Smooth muscle cell (in vitro differentiated cells): Measurements from ENCODE around the gene CLCN3. TPM values are rescaled to one million over a fixed set of nuclear protein-coding genes. Genes with fewer than 3 reads are reported as not detected.

Experiments used
- DNase-seq: peaks from one replicate; lab custom pipeline; 2025; ENCODE audit not compliant: unreplicated experiment; lab: John Stamatoyannopoulos, UW
- H2AFZ ChIP-seq: fragments of 200-600 bp; sonication (generic); 2 replicates; pipeline ENCODE4 v1.6.0; 2016; ENCODE audit warnings: antibody characterized with exemption, low read depth, mild to moderate bottlenecking
- H3F3A ChIP-seq: fragments of 200-600 bp; sonication (generic); 2 replicates; pipeline ENCODE4 v1.6.0; 2017; ENCODE audit warnings: antibody characterized with exemption, low read depth
- H3K27ac ChIP-seq: fragments of 200-600 bp; sonication (generic); 2 replicates; pipeline ENCODE4 v1.5.1; 2016; ENCODE audit warnings: low read depth, mild to moderate bottlenecking
- H3K27me3 ChIP-seq: fragments of 200-600 bp; sonication (generic); 2 replicates; pipeline ENCODE4 v1.6.1; 2016; ENCODE audit warnings: low read depth, mild to moderate bottlenecking
- H3K36me3 ChIP-seq: fragments of 200-600 bp; sonication (generic); 2 replicates; pipeline ENCODE4 v1.5.1; 2016; ENCODE audit warnings: low read depth
- H3K4me1 ChIP-seq: fragments of 200-600 bp; sonication (generic); 2 replicates; pipeline ENCODE4 v1.5.1; 2016; ENCODE audit warnings: low read depth
- H3K4me2 ChIP-seq: fragments of 200-600 bp; sonication (generic); 2 replicates; pipeline ENCODE4 v1.6.0; 2016; ENCODE audit warnings: mild to moderate bottlenecking
- H3K4me3 ChIP-seq: fragments of 200-600 bp; sonication (generic); 2 replicates; pipeline ENCODE4 v1.5.1; 2016; ENCODE audit warnings: mild to moderate bottlenecking
- H3K79me2 ChIP-seq: fragments of 200-600 bp; sonication (generic); 2 replicates; pipeline ENCODE4 v1.6.0; 2016; ENCODE audit warnings: low read depth, mild to moderate bottlenecking
- H3K9ac ChIP-seq: fragments of 200-600 bp; sonication (generic); 2 replicates; pipeline ENCODE4 v1.6.0; 2016; ENCODE audit warnings: low read depth
- H3K9me3 ChIP-seq: fragments of 200-600 bp; sonication (generic); replicated peaks from 2 replicates; pipeline ENCODE4 v1.5.1; 2016; ENCODE audit warnings: low read depth
- H4K20me1 ChIP-seq: fragments of 200-600 bp; sonication (generic); 2 replicates; pipeline ENCODE4 v1.6.0; 2016; ENCODE audit warnings: low read depth
- CTCF ChIP-seq: fragments of 200-600 bp; sonication (generic); IDR thresholded peaks from 2 replicates; pipeline ENCODE4 v1.5.1; 2017; ENCODE audit warnings: borderline replicate concordance, mild to moderate bottlenecking, antibody characterized with exemption; ENCODE audit not compliant: insufficient read depth, poor library complexity, severe bottlenecking
- WGBS: methylation state at CpG from one replicate; pipeline ENCODE4 v1.1.7; 2016; ENCODE audit warnings: low lambda C conversion rate; 5-methylcytosine and 5-hydroxymethylcytosine counted together
- polyA plus RNA-seq: library from polyadenylated mRNA; unstranded; fragments of >200 nt; fragmentation: Nextera tagmentation; extraction: Ambion mirVana; gene quantifications from 2 replicates; pipeline ENCODE4 v1.2.1, GENCODE V29; 2016
- total RNA-seq: library from RNA; depleted of rRNA; stranded (reverse); fragments of >200 nt; gene quantifications from 2 replicates; pipeline ENCODE4 v1.2.3, GENCODE V29; 2014

CLCN3 gene
- total and polyA plus RNA-seq, 2 experiments from 2014 or later = 13.7 to 41.2 TPM

DNA sequence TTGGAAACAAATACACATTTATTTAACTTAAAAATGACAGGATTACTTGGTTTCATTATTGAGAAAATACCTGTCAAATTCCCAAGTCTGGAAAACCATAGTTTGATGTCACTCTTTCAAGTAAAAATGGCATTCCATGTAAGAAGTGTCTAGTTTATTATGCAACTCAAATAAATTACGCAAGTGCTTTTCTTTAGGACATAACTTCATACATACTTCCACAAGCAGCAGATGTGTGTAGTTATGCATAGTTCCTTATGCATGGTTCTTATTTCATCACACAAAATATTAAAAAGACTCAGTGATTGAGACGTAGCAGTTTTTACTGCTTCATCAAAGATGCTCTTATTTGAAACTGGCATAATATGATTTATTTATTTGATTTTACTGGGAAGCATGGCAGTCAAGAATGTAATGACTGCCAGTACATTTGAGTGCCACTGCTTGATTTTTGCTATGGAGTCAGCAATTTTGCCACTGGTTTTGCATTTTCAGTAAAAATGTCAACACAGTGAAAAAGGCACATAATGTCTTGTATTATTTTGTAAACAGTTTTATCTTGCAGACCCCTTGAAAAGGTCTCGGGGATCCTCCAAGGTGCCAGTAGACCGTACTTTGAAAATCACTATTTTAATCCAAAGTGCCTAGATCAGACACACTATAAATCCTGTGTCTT, 62.1 kb downstream of the CLCN3 start:
- H4K20me1 ChIP-seq = peaks cover 4% of the 10 kb centered on the region
- WGBS = 96% methylated on average over 4 of the region's 4 CpGs

DNA sequence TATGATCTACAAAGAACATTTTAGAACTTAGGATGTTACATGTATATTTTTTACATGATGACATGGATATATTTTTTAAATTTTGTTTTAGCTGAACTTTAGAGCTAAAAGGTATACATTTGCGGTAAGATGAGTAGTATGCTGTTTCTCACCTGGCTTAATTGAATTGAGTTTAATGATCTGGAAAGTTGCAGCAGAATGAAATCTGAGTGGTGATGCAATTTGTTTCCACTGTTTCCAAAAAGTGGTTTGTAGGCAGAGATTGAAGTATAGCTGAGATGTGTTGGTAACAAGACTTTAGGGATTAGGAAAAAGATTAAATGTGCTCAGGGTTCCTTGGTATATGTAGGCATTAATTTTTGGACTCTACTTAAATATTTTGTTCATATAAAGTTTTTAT, 69.3 kb downstream of the CLCN3 start:
- Histone ChIP-seq H3K9ac (no peak overlapping the region), H2AFZ (no peak overlapping the region), H3K27ac (no peak overlapping the region), H3K79me2 (peaks cover 3% of the 10 kb centered on the region), H3K4me1 (no peaks in the 10 kb centered on the region), H4K20me1 (peaks cover 3% of the 10 kb centered on the region), H3K4me2 (no peak overlapping the region), H3K9me3 (no peaks in the 10 kb centered on the region), H3K4me3 (no peak overlapping the region), H3F3A (no peaks in the 10 kb centered on the region), H3K36me3 (peaks cover 27% of the 10 kb centered on the region), H3K27me3 (no peaks in the 10 kb centered on the region)
- no peak for DNase-seq
- TF ChIP-seq CTCF = no peak
- WGBS = 97% methylated on average over 1 of the region's 1 CpG

More for the DNA sequence above, 62.1 kb downstream of the CLCN3 start:
- peaks cover 4% of the 10 kb centered on the region for H3K36me3 ChIP-seq
- H3K9ac ChIP-seq = no peak overlapping the region
- H3K4me2 ChIP-seq = no peak overlapping the region
- H3K4me1 ChIP-seq = no peaks in the 10 kb centered on the region
- H2AFZ ChIP-seq = no peak overlapping the region
- TF ChIP-seq CTCF = no peak
- H3F3A ChIP-seq = no peaks in the 10 kb centered on the region
- peaks cover 8% of the 10 kb centered on the region for H3K79me2 ChIP-seq
- no peaks in the 10 kb centered on the region for H3K27me3 ChIP-seq
- no peak overlapping the region for H3K4me3 ChIP-seq
- no peak for DNase-seq
- no peak overlapping the region for H3K27ac ChIP-seq
- H3K9me3 ChIP-seq = no peaks in the 10 kb centered on the region

DNA sequence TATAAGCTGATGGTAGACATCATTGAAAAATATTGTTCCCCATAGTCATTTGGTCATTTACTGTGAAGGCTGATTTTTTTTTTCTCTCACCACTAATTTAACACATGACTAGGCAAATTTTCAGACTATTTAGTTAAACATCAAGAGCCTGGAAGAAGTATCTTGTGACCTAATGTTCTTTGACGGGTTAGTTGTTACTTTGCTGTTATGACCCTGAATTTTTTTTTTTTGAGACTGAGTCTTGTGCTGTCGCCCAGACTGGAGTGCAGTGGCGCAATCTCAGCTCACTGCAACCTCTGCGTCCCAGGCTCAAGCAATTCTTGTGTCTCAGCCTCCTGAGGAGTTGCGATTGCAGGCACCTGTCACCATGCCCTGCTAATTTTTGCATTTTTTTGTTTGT, 70.4 kb downstream of the CLCN3 start:
- H3K27ac ChIP-seq = no peak overlapping the region
- no peaks in the 10 kb centered on the region for H3K4me1 ChIP-seq
- H2AFZ ChIP-seq = no peak overlapping the region
- H3K36me3 ChIP-seq = peaks cover 23% of the 10 kb centered on the region
- WGBS = 100% methylated on average over 5 of the region's 5 CpGs
- no peak for TF ChIP-seq CTCF
- no peak overlapping the region for H3K4me2 ChIP-seq
- H3K79me2 ChIP-seq = peaks cover 3% of the 10 kb centered on the region
- peaks cover 3% of the 10 kb centered on the region for H4K20me1 ChIP-seq
- H3K27me3 ChIP-seq = no peaks in the 10 kb centered on the region
- DNase-seq = no peak
- H3K9ac ChIP-seq = no peak overlapping the region
- H3F3A ChIP-seq = no peaks in the 10 kb centered on the region
- H3K9me3 ChIP-seq = no peaks in the 10 kb centered on the region
- no peak overlapping the region for H3K4me3 ChIP-seq

- Histone ChIP-seq H3K79me2 (no peaks in the 10 kb centered on the region), H3K4me2 (no peak overlapping the region), H3K9me3 (no peaks in the 10 kb centered on the region), H3K27ac (no peak overlapping the region), H2AFZ (no peak overlapping the region), H3K36me3 (peaks cover 19% of the 10 kb centered on the region), H3K9ac (no peak overlapping the region), H3K4me1 (no peaks in the 10 kb centered on the region), H4K20me1 (no peaks in the 10 kb centered on the region), H3K27me3 (no peaks in the 10 kb centered on the region), H3F3A (no peaks in the 10 kb centered on the region), H3K4me3 (no peak overlapping the region)
- no peak for DNase-seq
- 96% methylated on average over 5 of the region's 5 CpGs for WGBS
- TF ChIP-seq CTCF = no peak
Observed at GRCh38 chr4:169698331-169698730, 78.0 kb downstream of the CLCN3 start.
